ENCODE data around the gene C10orf71. TPM values are rescaled to one million over a fixed set of nuclear protein-coding genes. Genes with fewer than 3 reads are reported as not detected.

The C10orf71 gene
- total and polyA plus RNA-seq, 2 donors (not counting 1 experiment from before 2014, with no cell fraction given), result not detected

DNA sequence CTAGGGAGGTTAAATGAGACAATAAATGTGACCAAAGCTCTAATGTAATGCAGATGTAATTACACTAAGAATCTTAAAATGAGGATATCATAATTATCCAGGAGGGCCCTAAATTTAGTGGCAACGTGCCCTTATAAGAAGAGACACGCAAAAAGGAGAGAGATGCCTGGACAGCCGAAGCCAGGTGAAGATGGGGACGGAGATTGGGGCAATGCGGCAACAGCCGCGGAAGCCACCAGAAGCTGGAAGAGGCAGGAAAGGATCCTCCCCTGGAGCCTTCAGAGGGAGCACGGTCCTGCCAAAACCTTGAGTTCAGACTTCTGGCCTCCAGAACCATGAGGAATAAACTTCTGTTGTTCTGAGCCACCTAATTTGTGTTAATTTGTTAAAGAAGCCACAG lies 25.3 kb upstream of the C10orf71 start:
- peak overlapping the region; percentile 61 for H3K4me2 ChIP-seq (replicated peaks; ENCODE audit: low read depth, low read length, poor library complexity, severe bottlenecking)
- Mint-ChIP-seq H3K27me3 (peaks cover 3% of the 10 kb centered on the region), H3K27ac (no peak overlapping the region), H3K9me3 (ENCODE audit: insufficient read depth) (no peaks in the 10 kb centered on the region), H3K4me1 (peaks cover 20% of the 10 kb centered on the region), H3K4me3 (no peak overlapping the region)
- H3K27me3 ChIP-seq (replicated peaks in 1 of 4; ENCODE audit: control extremely low read depth in 1 of 4, control insufficient read depth in 3 of 4, insufficient read depth in 4 of 4, low read length in 3 of 4), result peaks cover 0 to 3% (median under 1%) of the 10 kb centered on the region in 4 experiments
- POLR2A ChIA-PET, result no interaction called here
- H3K4me1 ChIP-seq (ENCODE audit: control insufficient read depth in 2 of 2, insufficient read depth in 2 of 2, low read length in 2 of 2), result peaks cover 16% of the 10 kb centered on the region in 2 donors
- H3K9me3 ChIP-seq (ENCODE audit: control extremely low read depth in 1 of 3, control insufficient read depth in 2 of 3, insufficient read depth in 1 of 3, low read length in 2 of 3), result peaks cover 0 to 2% (median 0%) of the 10 kb centered on the region in 3 donors
- H3K79me2 ChIP-seq (ENCODE audit: control insufficient read depth, insufficient read depth, low read length), result no peaks in the 10 kb centered on the region
- intact Hi-C loops (cut with micrococcal nuclease), result no loop called here
- H3K36me3 ChIP-seq (replicated peaks in 1 of 2; ENCODE audit: control extremely low read depth in 1 of 2, control insufficient read depth in 1 of 2, extremely low read depth in 1 of 2, insufficient read depth in 2 of 2, low read length in 1 of 2), result no peaks in the 10 kb centered on the region
- no peak overlapping the region for H3K4me3 ChIP-seq (ENCODE audit: control extremely low read depth in 1 of 5, extremely low read depth in 1 of 5, insufficient read depth in 1 of 5, low read depth in 2 of 5, low read length in 4 of 5)
- no peak overlapping the region for H3K27ac ChIP-seq (ENCODE audit: low read length in 2 of 2)
- no peak overlapping the region for H2AFZ ChIP-seq (ENCODE audit: insufficient read depth, low read depth, low read length, poor library complexity, severe bottlenecking)
- WGBS (ENCODE audit: insufficient coverage), result 96% methylated on average over 7 of the region's 8 CpGs
- CTCF ChIA-PET, result no interaction called here
- no peak for ATAC-seq (ENCODE audit: low read depth)
- DNase-seq, result no peak
- TF ChIP-seq, protein P1, sequence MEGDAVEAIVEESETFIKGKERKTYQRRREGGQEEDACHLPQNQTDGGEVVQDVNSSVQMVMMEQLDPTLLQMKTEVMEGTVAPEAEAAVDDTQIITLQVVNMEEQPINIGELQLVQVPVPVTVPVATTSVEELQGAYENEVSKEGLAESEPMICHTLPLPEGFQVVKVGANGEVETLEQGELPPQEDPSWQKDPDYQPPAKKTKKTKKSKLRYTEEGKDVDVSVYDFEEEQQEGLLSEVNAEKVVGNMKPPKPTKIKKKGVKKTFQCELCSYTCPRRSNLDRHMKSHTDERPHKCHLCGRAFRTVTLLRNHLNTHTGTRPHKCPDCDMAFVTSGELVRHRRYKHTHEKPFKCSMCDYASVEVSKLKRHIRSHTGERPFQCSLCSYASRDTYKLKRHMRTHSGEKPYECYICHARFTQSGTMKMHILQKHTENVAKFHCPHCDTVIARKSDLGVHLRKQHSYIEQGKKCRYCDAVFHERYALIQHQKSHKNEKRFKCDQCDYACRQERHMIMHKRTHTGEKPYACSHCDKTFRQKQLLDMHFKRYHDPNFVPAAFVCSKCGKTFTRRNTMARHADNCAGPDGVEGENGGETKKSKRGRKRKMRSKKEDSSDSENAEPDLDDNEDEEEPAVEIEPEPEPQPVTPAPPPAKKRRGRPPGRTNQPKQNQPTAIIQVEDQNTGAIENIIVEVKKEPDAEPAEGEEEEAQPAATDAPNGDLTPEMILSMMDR (IDR thresholded peaks at IDR 0.05), result no peak
- no peak for TF ChIP-seq EZH2 (IDR thresholded peaks at IDR 0.05; ENCODE audit: borderline replicate concordance, insufficient read depth, low read depth, low read length, poor library complexity, severe bottlenecking)
- no peak overlapping the region for H3K9ac ChIP-seq (ENCODE audit: low read length)
- H4K20me1 ChIP-seq (ENCODE audit: control insufficient read depth, insufficient read depth, low read length, poor library complexity, severe bottlenecking), result no peaks in the 10 kb centered on the region

DNA sequence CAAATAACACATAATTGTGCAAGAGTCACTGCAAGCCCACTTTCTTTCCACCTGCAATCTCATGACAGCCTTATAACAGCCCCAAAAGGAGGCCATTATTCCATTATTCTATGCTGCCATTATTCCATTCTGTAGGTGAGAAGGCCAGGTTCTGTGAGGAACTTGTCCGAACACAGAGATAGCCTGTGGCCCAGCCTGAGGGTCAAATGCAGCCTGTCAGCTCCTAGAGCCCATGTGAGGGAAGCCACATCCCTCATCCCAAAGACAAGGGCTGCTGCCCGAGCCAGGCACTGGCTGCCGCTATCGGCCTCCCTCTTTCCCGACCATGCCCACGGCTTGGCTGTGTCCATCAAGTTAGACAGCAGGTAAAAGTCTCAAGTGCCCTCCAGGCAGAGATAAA lies 24.1 kb upstream of the C10orf71 start:
- TF ChIP-seq, protein P1 (IDR thresholded peaks at IDR 0.05), result no peak
- TF ChIP-seq EZH2 (IDR thresholded peaks at IDR 0.05; ENCODE audit: borderline replicate concordance, insufficient read depth, low read depth, low read length, poor library complexity, severe bottlenecking), result no peak
- ChIA-PET POLR2A (no interaction called here), CTCF (no interaction called here)
- Histone ChIP-seq H3K27me3 (replicated peaks in 1 of 4; ENCODE audit: control extremely low read depth in 1 of 4, control insufficient read depth in 3 of 4, insufficient read depth in 4 of 4, low read length in 3 of 4) (peaks cover 0 to 7% (median 1%) of the 10 kb centered on the region in 4 experiments), H3K79me2 (ENCODE audit: control insufficient read depth, insufficient read depth, low read length) (no peaks in the 10 kb centered on the region), H3K27ac (ENCODE audit: low read length in 2 of 2) (no peak overlapping the region), H3K9ac (ENCODE audit: low read length) (no peak overlapping the region), H3K36me3 (replicated peaks in 1 of 2; ENCODE audit: control extremely low read depth in 1 of 2, control insufficient read depth in 1 of 2, extremely low read depth in 1 of 2, insufficient read depth in 2 of 2, low read length in 1 of 2) (no peaks in the 10 kb centered on the region), H3K4me1 (ENCODE audit: control insufficient read depth in 2 of 2, insufficient read depth in 2 of 2, low read length in 2 of 2) (peaks cover 16% of the 10 kb centered on the region in 2 donors), H2AFZ (ENCODE audit: insufficient read depth, low read depth, low read length, poor library complexity, severe bottlenecking) (no peak overlapping the region), H3K4me2 (replicated peaks; ENCODE audit: low read depth, low read length, poor library complexity, severe bottlenecking) (no peak overlapping the region), H4K20me1 (ENCODE audit: control insufficient read depth, insufficient read depth, low read length, poor library complexity, severe bottlenecking) (no peaks in the 10 kb centered on the region), H3K9me3 (ENCODE audit: control extremely low read depth in 1 of 3, control insufficient read depth in 2 of 3, insufficient read depth in 1 of 3, low read length in 2 of 3) (peaks cover 0 to 2% (median 0%) of the 10 kb centered on the region in 3 donors), H3K4me3 (ENCODE audit: control extremely low read depth in 1 of 5, extremely low read depth in 1 of 5, insufficient read depth in 1 of 5, low read depth in 2 of 5, low read length in 4 of 5) (no peak overlapping the region)
- Mint-ChIP-seq H3K9me3 (ENCODE audit: insufficient read depth) (no peaks in the 10 kb centered on the region), H3K4me3 (no peak overlapping the region), H3K4me1 (peaks cover 20% of the 10 kb centered on the region), H3K27me3 (peaks cover 12% of the 10 kb centered on the region), H3K27ac (no peak overlapping the region)
- intact Hi-C loops (cut with micrococcal nuclease), result no loop called here
- ATAC-seq (ENCODE audit: low read depth) (no peak), DNase-seq (no peak)
- 100% methylated on average over 6 of the region's 6 CpGs for WGBS (ENCODE audit: insufficient coverage)
